GM21526 (cell line): Measurements from ENCODE around the gene GDI2.
"Not testable (repeated sequence)": the region's sequence is repeated elsewhere in the genome, so short reads cannot be mapped to it uniquely, and the experiment has no call there.

Source experiments
- ATAC-seq: cut with Tn5 transposase; IDR thresholded peaks from one replicate; pipeline ENCODE4 v1.9.1; 2021; ENCODE audit warnings: moderate library complexity; ENCODE audit not compliant: unreplicated experiment, low FRiP score

Gene GDI2

GRCh38 chr10:5829267-5829666 is 16.0 kb upstream of the GDI2 start:
- no peak for ATAC-seq

GRCh38 chr10:5828725-5829124 is 15.5 kb upstream of the GDI2 start:
- no peak for ATAC-seq

- no peak for ATAC-seq
These were observed 14.6 kb upstream of the GDI2 start for GRCh38 chr10:5827841-5828240.

GRCh38 chr10:5826511-5826910 is 13.3 kb upstream of the GDI2 start:
- ATAC-seq: not testable (repeated sequence)

- ATAC-seq: peak; percentile 39
These were observed 5.7 kb upstream of the GDI2 start for GRCh38 chr10:5818894-5819293.

- no peak for ATAC-seq
These were observed 4.8 kb upstream of the GDI2 start for GRCh38 chr10:5818048-5818331.

- no peak for ATAC-seq
These were observed 4.3 kb upstream of the GDI2 start for GRCh38 chr10:5817322-5818047.

GRCh38 chr10:5816170-5816569 is 2.9 kb upstream of the GDI2 start:
- ATAC-seq: no peak

- no peak for ATAC-seq
These were observed 1.2 kb upstream of the GDI2 start for GRCh38 chr10:5814110-5815107.

- peak; percentile 28 for ATAC-seq
These were observed 218 bp downstream of the GDI2 start for GRCh38 chr10:5813091-5813340.

- peak; percentile 19 for ATAC-seq
These were observed 747 bp downstream of the GDI2 start for GRCh38 chr10:5812283-5813090.

- ATAC-seq: no peak
These were observed 1.8 kb downstream of the GDI2 start for GRCh38 chr10:5811387-5811821.

- no peak for ATAC-seq
These were observed 3.0 kb downstream of the GDI2 start for GRCh38 chr10:5810225-5810624.

GRCh38 chr10:5809527-5810154 is 3.6 kb downstream of the GDI2 start:
- ATAC-seq: no peak

- ATAC-seq: not testable (repeated sequence)
These were observed 4.3 kb downstream of the GDI2 start for GRCh38 chr10:5808783-5809392.

GRCh38 chr10:5806745-5807144 is 6.5 kb downstream of the GDI2 start:
- no peak for ATAC-seq

- ATAC-seq: no peak
These were observed 7.5 kb downstream of the GDI2 start for GRCh38 chr10:5805711-5806110.

- ATAC-seq: no peak
These were observed 8.0 kb downstream of the GDI2 start for GRCh38 chr10:5805260-5805659.

GRCh38 chr10:5804386-5804785 is 8.8 kb downstream of the GDI2 start:
- no peak for ATAC-seq

GRCh38 chr10:5800782-5801181 is 12.5 kb downstream of the GDI2 start:
- ATAC-seq: no peak
